NOMO-1 treated with DMSO at 0.1 percent for 48 hours (cell line): ENCODE data around the gene SEC14L1.
"Not testable (repeated sequence)": the region's sequence is repeated elsewhere in the genome, so short reads cannot be mapped to it uniquely, and the experiment has no call there.

ENCODE experiments used
- DNase-seq: peaks from one replicate; lab custom pipeline; 2025; ENCODE audit not compliant: unreplicated experiment; lab: John Stamatoyannopoulos, UW

The SEC14L1 gene

GRCh38 chr17:77115947-77116346 is 24.8 kb upstream of the SEC14L1 start:
- DNase-seq = no peak

DNA sequence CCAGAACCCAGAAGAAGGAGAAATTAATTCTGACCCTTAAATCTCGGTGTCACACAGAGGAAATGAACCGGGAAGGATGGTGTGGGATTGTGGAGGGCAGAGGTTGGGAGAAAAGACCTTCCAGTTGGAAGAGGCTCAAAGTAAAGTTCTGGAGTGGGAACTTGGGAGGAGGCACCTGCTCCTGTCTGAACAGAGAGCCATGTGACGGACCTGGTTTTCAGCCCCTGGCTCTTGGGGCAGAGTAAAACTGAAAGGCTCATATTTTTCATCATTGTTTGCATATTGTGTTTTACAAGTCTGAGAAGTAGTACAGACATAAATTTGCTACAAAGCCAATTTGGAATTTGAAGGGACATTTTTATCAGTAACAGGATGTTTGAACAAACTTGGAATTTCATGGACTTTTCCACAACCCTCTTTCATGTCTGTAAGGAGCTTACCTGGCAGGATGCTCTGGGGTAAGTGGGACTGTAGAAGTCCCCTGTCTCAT is 24.4 kb upstream of the SEC14L1 start:
- DNase-seq = no peak

DNA sequence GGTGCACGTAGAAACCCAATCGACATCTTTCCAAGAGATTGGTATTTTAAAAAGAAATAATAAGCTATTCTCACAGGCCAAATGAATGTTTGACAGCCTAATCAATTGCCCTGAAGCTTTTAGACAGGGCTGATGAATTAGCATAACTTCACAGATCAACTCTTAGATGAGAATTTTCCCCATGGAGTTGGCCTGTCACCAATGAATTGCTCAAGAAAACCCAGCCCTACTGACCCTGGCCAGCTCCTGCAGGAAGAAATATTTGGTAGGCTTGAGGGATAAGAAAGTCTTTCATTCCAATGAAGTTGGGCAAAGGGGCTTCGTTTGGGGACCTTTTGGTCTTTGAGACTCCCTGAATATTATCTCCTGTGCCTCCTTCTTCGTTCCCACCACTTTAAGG is 23.4 kb upstream of the SEC14L1 start:
- no peak for DNase-seq

GRCh38 chr17:77118251-77118928 is 22.4 kb upstream of the SEC14L1 start:
- no peak for DNase-seq

- no peak for DNase-seq
Observed at GRCh38 chr17:77119668-77120301, 21.0 kb upstream of the SEC14L1 start.

DNA sequence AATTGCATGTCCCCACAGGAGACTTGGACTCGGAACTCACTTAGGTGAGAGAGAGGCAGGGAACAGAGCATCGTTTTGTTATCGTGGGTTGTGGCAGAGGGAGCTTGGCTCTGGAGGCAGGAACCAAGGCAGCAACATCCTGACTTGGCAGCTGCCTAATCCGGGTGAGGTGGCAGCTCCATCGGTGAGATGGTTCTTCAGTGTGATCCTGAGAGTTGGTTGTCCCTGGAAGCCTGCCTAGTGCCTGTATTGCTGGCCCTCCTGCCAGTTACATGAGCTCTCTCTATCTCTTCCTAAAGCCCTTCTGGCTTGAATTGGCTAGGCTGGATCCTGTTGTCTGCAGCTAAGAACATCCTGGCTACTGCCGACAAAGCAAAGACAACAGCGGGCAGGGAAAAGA is 19.9 kb upstream of the SEC14L1 start:
- no peak for DNase-seq

DNA sequence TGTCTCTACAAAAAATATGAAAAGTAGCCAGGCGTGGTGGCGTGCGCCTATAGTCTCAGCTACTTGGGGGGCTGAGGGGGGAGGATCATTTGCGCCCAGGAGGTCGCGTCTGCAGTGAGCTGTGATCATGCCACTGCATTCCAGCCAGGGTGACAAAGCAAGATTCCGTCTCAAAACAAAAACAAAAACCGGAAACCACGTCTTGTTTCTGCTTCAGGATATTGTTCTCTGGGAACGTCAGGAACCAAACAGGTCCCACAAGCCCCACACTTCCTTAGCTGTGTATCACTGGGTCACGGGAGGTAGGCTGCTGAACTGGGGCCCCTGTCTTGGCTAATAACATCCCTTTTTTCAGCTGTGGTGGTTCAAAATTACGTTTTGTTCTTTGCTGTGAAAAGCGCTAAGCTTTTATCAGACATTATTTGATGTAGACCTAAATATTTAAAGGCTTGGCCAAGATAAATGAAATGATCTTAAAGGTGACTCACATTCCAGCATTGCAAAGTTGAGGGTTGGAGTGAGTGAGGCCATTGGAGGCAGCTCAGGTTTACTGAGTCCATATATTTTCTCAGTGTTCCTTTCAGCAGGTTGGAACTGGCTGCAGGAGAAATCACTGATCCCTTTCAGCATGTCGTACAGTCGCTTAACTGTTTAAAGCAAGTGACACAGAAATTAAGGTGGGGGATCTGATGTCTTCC is 16.4 kb upstream of the SEC14L1 start:
- peak; percentile 14 for DNase-seq

DNA sequence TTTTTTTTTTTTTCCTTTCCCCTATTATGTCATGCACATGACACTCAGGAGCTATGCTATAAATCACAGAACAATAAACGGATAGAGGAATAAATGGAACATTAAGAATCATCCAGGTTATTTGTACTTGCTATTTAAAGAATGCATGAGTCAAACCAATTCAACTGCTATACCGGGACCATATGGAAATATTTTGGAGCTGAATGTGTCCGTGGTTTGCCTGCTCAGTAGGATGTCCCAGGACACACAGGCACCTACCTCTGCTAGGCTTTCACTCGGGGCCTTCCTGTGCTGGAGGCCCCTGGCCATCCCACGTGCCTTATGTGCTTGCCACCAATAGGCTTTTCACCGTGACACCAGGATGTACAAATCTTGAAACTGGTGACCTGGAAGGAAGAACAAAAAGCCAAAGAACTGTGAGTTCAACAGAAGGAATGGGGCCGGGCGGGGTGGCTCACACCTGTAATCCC is 15.3 kb upstream of the SEC14L1 start:
- no peak for DNase-seq

DNA sequence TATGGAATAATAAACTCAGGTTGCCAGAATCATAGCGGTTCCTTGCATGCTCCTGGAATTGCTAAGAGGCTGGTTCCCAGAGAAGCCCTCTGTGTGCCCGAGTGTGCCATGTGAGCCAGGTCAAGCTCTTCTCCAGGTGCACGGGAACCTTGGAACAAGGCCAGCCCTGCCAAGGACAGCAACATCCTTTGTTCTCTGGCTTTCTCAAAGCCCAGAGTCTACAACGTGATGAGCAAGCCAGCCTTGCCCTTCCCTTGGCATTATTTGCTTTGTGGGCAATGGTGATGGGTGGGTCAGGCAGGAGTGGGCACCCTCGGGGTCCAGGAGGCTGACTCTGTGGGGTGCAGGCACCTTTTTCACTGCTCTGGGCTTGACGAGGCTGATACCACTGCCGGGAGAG is 14.2 kb upstream of the SEC14L1 start:
- no peak for DNase-seq

- DNase-seq = no peak
Observed at GRCh38 chr17:77127735-77128361, 12.9 kb upstream of the SEC14L1 start.

GRCh38 chr17:77128896-77129567 is 11.7 kb upstream of the SEC14L1 start:
- no peak for DNase-seq

DNA sequence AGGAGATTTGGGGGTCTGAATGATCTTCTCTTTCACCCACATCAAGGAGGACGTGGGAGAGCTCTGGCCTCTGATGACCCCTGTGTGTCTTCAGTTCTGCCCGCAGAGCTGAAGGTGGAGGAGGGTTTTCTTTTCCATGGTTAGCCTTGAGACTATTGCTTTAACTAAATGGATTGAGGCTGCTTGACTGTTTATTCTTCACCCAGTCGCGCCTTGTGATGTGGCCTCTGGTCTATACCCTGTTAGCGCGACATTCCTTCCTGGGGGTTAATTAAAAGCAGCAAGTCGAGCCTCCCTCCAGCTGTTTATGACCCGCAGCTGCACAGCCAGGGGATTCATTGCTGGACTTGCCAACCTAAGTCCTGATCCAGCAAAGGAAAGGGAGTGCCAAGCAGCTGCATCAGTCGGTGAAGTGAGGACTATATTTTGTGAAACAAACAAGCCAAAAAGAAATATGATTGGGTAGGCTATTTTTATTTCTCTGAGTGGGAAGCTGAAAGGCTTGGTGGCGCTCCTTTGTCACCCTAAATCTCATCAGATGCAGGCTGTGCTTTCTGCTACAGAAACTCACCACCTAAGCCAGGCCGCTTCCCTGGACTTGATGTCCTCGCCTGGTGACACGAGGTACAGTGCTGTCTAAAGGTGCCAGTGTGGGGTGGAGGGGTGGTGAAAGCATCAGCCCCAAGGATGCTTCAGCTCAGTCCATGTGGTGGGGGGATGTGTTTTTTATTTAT is 11.0 kb upstream of the SEC14L1 start:
- DNase-seq = no peak

DNA sequence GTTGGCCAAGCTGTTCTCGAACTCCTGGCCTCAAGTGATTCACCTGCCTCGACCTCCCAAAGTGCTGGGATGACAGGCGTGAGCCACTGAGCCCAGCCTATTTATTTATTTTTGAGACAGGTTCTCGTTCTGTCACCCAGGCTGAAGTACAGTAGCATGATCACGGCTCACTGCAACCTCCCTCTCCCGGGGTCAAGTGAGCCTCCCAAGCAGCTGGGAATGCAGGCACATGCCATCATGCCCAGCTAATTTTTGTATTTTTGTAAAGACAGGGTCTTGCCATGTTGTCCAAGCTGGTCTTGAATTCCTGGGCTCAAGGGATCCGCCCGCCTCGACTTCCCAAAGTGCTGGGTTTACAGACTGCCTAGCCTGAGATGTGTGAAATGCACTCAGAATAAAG is 10.2 kb upstream of the SEC14L1 start:
- DNase-seq = no peak

GRCh38 chr17:77131904-77132303 is 8.9 kb upstream of the SEC14L1 start:
- no peak for DNase-seq

GRCh38 chr17:77132411-77133086 is 8.2 kb upstream of the SEC14L1 start:
- no peak for DNase-seq

DNA sequence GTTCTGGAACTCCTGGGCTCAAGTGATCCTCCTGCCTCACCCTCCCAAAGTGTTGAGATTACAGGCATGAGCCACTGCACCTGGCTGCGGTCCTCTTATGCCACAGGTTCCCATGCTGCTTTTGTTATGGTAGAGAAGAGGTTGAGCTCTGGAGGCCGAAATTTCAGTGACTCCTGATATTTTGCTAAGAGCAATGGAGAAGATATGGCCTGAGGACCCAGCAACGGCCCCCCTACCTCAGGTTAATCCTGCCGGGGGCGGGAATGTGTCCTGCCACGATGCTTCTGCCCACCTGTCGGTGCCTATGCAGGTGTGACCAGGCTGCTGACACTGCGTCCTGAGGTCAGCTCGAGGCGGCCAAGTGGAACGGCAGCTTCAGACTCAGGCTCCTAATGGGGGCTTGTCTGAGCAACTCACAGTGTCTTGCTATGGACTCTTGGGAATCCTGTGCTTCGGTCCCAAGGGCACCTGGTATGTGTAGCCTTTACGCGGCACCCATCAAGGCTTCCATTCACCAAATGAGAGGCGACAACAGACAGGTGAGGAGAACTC is 7.6 kb upstream of the SEC14L1 start:
- DNase-seq = no peak

DNA sequence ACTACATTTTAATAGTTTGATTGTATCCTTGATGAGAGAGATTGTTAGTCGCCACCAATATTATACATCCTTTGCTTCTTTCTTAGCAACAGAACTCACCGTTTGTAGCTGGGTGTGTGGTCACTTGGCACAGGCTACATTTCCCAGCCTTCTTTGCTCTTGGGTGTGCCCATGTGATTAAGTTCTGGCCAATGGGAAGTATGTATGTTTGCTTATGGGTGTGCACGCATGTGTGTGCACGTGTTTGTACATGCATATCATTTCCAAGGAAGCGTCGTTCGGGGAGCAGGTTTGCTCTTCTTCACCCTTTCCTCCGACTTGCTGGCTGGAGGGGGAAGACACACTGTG is 4.4 kb upstream of the SEC14L1 start:
- no peak for DNase-seq

GRCh38 chr17:77137111-77137510 is 3.7 kb upstream of the SEC14L1 start:
- DNase-seq = no peak

DNA sequence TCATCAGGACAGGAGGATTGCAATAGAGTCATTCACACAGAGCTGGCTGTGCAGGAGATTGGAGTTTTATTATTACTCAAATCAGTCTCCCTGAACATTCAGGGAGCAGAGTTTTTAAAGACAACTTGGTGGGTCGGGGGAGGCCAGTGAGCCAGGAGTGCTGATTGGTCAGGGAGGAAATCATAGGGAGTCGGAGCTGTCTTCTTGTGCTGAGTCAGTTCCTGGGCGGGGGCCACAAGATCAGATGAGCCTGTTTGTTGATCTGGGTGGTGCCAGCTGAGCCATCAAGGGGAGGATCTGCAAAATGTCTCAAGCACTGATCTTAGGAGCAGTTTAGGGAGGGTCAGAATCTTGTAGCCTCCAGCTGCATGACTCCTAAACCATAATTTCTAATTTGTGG is 2.9 kb upstream of the SEC14L1 start:
- DNase-seq = not testable (repeated sequence)
